Activated CD8-positive, alpha-beta memory T cell treated with anti-CD3 and anti-CD28 coated beads for 24 hours (primary cell): ENCODE data around the gene GSTM3.
A peak's percentile ranks its signal among the peaks of the same experiment; 100 is the strongest.
"Not testable (repeated sequence)": the region's sequence is repeated elsewhere in the genome, so short reads cannot be mapped to it uniquely, and the experiment has no call there.

Experiments
- DNase-seq: peaks from one replicate; pipeline ENCODE4 v3.0.0-alpha.2; 2020

The GSTM3 gene

GRCh38 chr1:109773900-109774485 is 33.2 kb upstream of the GSTM3 start:
- no peak for DNase-seq

GRCh38 chr1:109773203-109773899 is 32.5 kb upstream of the GSTM3 start:
- DNase-seq, result peak; percentile 77

DNA sequence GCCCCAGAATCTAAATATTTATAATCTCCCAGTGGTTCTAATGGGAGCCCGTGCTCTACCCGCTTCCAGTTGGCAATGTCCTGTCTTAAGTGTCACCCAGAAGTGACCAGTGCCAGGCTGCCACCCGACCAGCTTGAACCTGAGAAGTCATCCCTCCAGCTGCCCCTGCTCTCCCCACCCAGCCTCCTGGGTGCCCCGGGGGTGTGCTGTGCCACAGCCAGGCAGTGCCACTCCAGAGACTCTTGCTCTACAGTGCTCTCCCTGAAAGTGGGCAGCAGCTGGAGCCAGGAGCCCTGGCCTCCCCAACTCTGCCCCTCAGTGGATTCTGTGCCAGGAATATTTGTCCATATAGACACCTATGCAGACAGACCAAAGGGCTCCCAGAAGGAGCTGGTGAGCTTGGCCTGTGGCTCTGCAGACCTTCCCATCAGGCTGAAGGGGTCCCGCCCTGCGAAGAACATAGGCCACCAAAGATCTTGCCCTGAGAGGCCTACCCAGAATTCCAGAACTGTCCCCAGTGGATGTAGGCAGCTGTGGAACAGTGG is 31.9 kb upstream of the GSTM3 start:
- DNase-seq, result no peak

DNA sequence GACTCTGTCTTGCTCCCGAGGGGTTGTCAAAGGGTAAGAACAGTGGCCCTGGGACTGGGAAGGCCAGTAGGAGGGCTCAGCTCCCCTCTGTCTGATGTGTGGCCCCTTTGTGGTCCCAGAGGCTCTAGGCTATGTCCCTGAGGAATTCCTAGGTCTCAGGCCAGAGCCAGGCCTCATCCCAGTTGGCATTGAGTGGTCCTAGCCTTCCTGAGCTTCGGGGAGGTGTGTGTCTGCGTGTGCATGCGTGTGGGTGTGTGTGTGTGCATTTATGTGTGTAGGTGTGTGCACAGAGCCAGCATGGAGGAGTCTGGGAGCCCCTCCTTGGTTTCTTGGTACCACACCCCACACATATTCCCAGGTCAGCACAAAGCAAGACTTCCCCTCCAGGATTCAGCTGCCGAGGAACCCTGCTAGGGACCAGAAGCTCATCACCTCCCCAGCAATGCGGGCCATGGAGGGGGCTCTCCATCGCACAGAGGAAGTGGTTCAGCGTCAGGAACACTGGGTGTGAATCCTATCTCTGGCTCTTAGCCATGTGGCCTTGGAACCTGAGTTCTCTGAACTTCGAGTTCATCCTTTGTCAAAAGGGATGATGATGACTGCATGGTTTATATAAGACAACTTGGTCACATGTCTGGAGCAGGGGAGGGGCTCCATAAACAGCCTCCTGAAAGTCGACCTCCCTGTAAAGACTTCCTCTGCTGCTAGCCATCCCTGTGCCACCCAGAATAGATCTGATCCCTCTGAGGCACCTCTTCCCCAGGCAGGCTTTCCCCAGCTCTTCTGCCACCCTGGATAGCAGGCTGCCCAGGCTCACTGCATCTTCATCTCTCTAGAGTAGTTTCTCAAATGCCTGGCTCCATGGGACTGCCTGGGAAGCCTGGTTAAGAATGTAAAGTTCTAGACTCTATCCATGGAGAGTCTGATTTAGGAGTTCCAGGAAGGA is 31.1 kb upstream of the GSTM3 start:
- no peak for DNase-seq

GRCh38 chr1:109770331-109771095 is 29.7 kb upstream of the GSTM3 start:
- DNase-seq, result no peak

- DNase-seq, result no peak
Observed at GRCh38 chr1:109769330-109770078, 28.7 kb upstream of the GSTM3 start.

GRCh38 chr1:109768820-109769219 is 28.0 kb upstream of the GSTM3 start:
- DNase-seq, result no peak

DNA sequence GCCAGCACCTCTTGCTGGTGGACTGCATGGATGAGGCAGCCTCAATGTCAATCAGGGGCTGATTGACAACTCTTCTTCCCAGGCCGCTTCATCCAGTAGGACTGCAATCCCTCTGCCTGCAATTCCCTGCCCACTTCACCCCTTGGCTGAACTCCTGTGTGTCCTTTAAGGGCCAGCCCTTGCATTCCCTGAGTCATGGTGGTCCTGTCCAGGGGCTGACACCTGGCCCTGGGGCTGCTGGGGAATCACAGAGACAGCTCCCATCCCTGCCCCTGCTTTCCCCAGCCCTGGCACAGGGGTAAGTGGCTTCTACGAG is 27.5 kb upstream of the GSTM3 start:
- DNase-seq, result no peak

- DNase-seq, result no peak
Observed at GRCh38 chr1:109767637-109768334, 26.9 kb upstream of the GSTM3 start.

DNA sequence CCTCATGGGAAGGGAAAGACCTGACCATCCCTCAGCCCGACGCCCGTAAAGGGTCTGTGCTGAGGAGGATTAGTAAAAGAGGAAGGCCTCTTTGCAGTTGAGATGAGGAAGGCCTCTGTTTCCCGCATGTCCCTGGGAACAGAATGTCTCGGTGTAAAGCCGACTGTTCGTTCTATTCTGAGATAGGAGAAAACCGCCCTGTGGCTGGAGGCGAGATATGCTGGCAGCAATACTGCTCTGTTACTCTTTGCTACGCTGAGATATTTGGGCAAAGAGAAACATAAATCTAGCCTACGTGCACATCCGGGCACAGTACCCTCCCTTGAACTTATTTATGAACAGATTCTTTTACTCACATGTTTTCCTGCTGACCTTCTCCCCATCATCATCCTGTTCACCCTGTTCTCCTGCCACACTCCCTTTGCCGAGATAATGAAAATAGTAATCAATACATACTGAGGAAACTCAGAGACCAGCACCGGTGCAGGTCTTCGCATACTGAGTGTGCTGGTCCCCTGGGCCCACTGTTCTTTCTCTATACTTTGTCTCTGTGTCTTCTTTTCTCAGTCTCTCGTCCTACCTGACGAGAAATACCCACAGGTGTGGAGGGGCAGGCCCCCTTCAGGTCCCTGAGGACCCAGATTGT is 26.3 kb upstream of the GSTM3 start:
- DNase-seq, result not testable (repeated sequence)

GRCh38 chr1:109765896-109766615 is 25.2 kb upstream of the GSTM3 start:
- DNase-seq, result no peak

- no peak for DNase-seq
Observed at GRCh38 chr1:109765483-109765815, 24.6 kb upstream of the GSTM3 start.

GRCh38 chr1:109764561-109765482 is 24.0 kb upstream of the GSTM3 start:
- DNase-seq, result no peak

GRCh38 chr1:109763646-109764415 is 23.0 kb upstream of the GSTM3 start, which contains the start of gene EPS8L3:
Gene EPS8L3 (minus strand): TSS chr1:109763923. CDS start chr1:109761749, 2,174 bp downstream.
- DNase-seq, result no peak

- no peak for DNase-seq
Observed at GRCh38 chr1:109762821-109763645, 22.2 kb upstream of the GSTM3 start.

GRCh38 chr1:109762039-109762585 is 21.3 kb upstream of the GSTM3 start:
- no peak for DNase-seq
